Muscle of leg (tissue), 11 donors: ENCODE measurements around the gene ACSL6. TPM values are rescaled to one million over a fixed set of nuclear protein-coding genes. Genes with fewer than 3 reads are reported as not detected.

ENCODE experiments used
- DNase-seq: peaks from one replicate; pipeline ENCODE4 v3.0.0; 2013
- H3K27ac ChIP-seq: one replicate; pipeline ENCODE4 v1.5.1; 2013; ENCODE audit warnings: mild to moderate bottlenecking, low read length, control low read depth
- H3K27me3 ChIP-seq: one replicate; pipeline ENCODE4 v1.6.1; 2013; ENCODE audit warnings: low read length; ENCODE audit not compliant: control insufficient read depth, insufficient read depth
- H3K36me3 ChIP-seq: one replicate; pipeline ENCODE4 v1.6.1; 2013; ENCODE audit warnings: low read length; ENCODE audit not compliant: control insufficient read depth, insufficient read depth
- H3K4me1 ChIP-seq: one replicate; pipeline ENCODE4 v1.6.1; 2013; ENCODE audit warnings: low read length; ENCODE audit not compliant: control insufficient read depth, insufficient read depth
- H3K4me3 ChIP-seq: one replicate; pipeline ENCODE4 v1.5.1; 2013; ENCODE audit warnings: low read length, control low read depth
- H3K9me3 ChIP-seq: replicated peaks from 2 replicates; pipeline ENCODE4 v1.6.1; 2013; ENCODE audit warnings: low read depth, low read length; ENCODE audit not compliant: control insufficient read depth
- WGBS: methylation state at CpG from one replicate; pipeline ENCODE4 v1.1.5; 2013; ENCODE audit warnings: missing lambda C conversion rate; ENCODE audit not compliant: insufficient coverage; 5-methylcytosine and 5-hydroxymethylcytosine counted together
- polyA plus RNA-seq, 8 donors: library from polyadenylated mRNA; unstranded; fragments of 120-200 nt; gene quantifications; one replicate each; pipeline versions ENCODE4 v1.2.1 to v1.2.3, GENCODE V29; 2013; ENCODE audit warnings: inconsistent platforms in 1 of 8, low replicate concordance in 1 of 8; ENCODE audit not compliant: insufficient read length in 8 of 8, insufficient read depth in 1 of 8
- total RNA-seq: library from RNA; stranded (reverse); fragments of 120-200 nt; gene quantifications from one replicate; pipeline ENCODE4 v1.2.4, GENCODE V29; 2013

ACSL6 gene
- total and polyA plus RNA-seq, 9 donors = 0.25 to 1.1 (median 0.62) TPM

DNA sequence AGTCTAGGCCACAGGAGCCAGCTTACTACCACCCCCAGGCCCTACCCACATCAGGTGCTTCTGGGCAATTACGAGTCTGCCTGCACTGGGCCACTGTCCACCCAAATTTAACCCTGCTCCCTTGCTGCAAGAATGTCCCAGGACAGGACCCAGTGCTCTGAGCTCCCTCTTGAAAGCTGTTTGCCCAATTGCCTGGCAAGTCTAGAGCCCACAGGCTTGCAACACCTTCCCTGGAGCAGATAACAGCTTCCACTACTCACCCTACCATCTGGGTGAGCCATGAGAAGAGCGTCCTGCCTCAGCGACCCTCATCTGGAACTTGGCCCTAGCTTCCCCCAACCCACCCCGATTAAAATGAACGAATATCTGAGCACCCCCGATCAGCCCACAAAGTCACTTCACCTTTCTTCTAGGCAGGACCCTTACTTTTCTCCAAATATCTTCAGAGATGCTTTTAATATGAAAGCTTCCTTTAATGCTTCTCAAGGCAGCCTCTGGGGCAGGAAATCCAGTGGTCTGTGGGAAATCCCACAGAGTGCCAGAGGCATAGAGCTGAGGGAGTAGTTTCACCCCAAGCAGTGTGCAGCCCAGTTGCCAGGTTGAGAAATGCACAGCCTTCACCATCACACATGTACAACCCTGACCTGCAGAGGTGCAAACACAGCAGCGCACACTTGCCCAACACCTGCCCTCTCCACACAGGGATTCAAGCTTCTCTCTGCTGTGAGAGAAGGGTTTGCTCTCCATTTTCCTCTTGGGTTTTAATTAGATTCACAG, 10.6 kb downstream of the ACSL6 start:
- Histone ChIP-seq H3K4me3 (no peak overlapping the region), H3K9me3 (no peaks in the 10 kb centered on the region), H3K27ac (no peak overlapping the region), H3K36me3 (no peaks in the 10 kb centered on the region), H3K27me3 (peaks cover 4% of the 10 kb centered on the region), H3K4me1 (peaks cover 6% of the 10 kb centered on the region)
- 59% methylated on average over 6 of the region's 7 CpGs for whole genome bisulfite sequencing
- DNase-seq = no peak

DNA sequence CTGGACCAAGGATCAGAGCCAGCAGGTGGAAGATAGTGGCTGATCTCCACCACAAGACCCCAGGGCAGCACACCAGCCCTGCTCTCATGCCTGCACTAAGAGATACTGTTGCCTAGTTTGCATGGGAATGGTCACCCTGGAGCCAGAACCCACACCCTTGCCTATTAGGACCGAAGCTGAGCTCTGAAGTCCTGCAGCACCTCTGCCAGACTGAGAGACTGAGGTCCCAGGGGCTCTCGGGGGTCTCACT, 11.3 kb downstream of the ACSL6 start:
- peaks cover 4% of the 10 kb centered on the region for H3K27me3 ChIP-seq
- H3K4me1 ChIP-seq = peaks cover 6% of the 10 kb centered on the region
- no peak overlapping the region for H3K27ac ChIP-seq
- WGBS = no CpG with 5 or more reads among the region's 2 CpGs
- H3K36me3 ChIP-seq = no peaks in the 10 kb centered on the region
- no peak for DNase-seq
- H3K9me3 ChIP-seq = no peaks in the 10 kb centered on the region
- H3K4me3 ChIP-seq = no peak overlapping the region

DNA sequence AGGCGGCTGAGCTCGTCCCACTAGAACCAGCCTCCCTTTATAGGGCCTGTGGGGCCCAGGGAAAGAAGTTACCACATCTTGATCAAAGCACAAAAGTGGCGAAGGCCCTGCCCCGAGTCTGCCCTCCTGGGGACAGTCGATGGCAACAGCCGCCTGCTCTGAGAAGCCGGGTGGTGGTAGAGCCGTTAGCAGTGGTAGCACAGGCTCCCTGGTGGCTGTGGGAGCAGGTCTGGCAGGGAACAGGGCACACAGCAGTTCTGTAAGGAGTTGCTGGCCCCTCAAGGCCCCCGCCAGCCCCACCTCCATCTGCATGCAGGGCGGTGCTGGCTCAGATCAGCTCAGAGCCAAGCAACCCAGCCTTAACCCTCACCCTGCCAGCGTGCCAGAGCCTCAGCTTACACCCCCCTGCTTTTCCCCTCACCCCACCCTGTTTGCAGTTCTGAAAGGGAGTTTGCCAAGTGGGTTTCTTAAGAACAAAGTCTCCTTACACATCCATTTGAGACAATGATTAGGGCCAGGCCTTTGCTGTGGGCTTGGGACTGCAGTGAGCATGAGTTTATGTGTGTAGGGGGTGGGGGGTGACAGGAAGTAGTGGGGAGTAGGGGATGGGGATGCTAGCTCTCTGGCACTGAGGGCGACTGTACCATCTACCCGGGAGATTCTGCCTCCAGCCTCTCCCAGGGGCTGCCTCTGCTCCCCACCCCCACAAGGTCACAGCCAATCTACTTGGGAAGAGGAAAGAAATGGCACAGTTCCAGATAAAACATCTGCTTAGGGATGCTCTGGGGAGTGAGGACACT, 11.8 kb downstream of the ACSL6 start:
- no peak overlapping the region for H3K4me3 ChIP-seq
- no peak overlapping the region for H3K27ac ChIP-seq
- 28% methylated on average over 10 of the region's 13 CpGs for WGBS
- peaks cover 4% of the 10 kb centered on the region for H3K27me3 ChIP-seq
- no peak for DNase-seq
- no peaks in the 10 kb centered on the region for H3K9me3 ChIP-seq
- H3K36me3 ChIP-seq = no peaks in the 10 kb centered on the region
- H3K4me1 ChIP-seq = peaks cover 6% of the 10 kb centered on the region

DNA sequence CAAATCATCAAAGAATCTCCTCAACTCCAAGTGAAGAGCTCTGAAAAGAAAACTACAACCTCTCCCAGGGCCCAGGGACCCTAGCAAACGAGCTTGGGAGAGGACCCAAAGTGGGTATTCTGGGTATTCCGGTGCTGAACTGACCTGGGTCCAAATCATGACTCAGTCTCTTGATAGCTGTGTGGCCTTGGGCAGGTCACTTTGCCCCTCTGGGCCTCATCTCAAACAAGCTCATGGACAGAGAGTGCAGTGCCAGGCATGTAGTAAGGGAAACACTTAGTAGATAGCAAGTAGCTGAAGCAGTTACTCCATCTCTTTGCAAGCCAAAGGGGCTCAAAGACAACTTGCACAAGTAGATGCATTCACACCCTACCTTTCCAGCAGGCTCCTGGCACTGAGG, 12.4 kb downstream of the ACSL6 start:
- DNase-seq = no peak
- no peaks in the 10 kb centered on the region for H3K9me3 ChIP-seq
- no peak overlapping the region for H3K4me3 ChIP-seq
- peaks cover 6% of the 10 kb centered on the region for H3K4me1 ChIP-seq
- H3K27me3 ChIP-seq = peaks cover 4% of the 10 kb centered on the region
- no peak overlapping the region for H3K27ac ChIP-seq
- no peaks in the 10 kb centered on the region for H3K36me3 ChIP-seq
- 90% methylated on average over 2 of the region's 2 CpGs for WGBS

DNA sequence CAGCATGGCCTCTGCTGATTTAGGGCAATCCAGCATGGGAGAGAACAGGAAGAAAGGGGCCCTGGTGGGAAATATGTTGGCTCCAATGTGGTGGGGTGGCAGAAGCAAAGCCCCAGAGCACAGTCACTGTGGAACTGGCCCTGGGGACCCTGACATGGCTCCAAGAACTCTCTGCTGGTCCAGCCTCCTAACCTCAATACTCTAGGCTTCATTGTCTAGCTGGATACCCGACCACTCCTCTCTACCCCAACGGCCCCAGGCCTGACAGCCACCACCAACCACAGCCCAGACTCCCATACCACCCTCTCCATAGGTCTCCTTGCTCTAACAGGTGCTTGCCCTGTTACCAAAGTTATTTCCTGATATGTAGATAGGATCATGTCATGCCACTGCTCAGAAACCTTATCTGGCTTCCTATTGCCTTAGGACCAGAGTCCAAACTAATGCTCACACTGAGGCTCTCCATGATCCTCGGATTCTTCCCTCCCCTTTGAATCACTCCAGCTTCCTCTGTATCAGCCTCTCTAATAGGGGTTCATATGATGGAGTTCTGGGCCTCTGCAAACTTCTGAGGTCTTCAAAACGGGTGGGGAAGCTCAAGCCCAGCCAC, 12.9 kb downstream of the ACSL6 start:
- Histone ChIP-seq H3K27ac (no peak overlapping the region), H3K36me3 (no peaks in the 10 kb centered on the region), H3K4me3 (no peak overlapping the region), H3K9me3 (no peaks in the 10 kb centered on the region), H3K27me3 (peaks cover 4% of the 10 kb centered on the region), H3K4me1 (peaks cover 6% of the 10 kb centered on the region)
- DNase-seq = no peak
- WGBS = no CpG with 5 or more reads among the region's 4 CpGs

DNA sequence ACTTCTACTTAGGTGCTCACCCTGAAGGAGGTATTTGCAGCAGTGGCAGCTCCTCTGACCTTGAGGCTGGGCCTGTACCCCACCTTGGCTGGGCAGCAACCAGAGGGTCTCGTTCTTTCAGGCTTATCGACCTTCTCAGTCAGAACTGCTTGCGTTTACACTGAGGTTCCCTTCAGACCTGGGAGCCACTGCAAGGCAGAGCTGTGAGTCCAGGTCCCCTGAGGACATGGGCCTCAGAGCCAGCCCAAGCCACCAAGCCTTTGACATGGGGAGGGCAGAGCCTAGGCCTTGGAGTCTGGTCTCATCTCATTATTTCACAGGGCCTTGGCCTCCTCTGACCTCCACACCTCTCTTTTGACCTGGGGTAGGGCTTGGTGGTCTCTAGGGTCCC, 13.7 kb downstream of the ACSL6 start:
- H3K27ac ChIP-seq = no peak overlapping the region
- peaks cover 3% of the 10 kb centered on the region for H3K27me3 ChIP-seq
- no peaks in the 10 kb centered on the region for H3K36me3 ChIP-seq
- no peak for DNase-seq
- no peaks in the 10 kb centered on the region for H3K9me3 ChIP-seq
- WGBS = 93% methylated on average over 3 of the region's 3 CpGs
- H3K4me1 ChIP-seq = peaks cover 6% of the 10 kb centered on the region
- no peak overlapping the region for H3K4me3 ChIP-seq

DNA sequence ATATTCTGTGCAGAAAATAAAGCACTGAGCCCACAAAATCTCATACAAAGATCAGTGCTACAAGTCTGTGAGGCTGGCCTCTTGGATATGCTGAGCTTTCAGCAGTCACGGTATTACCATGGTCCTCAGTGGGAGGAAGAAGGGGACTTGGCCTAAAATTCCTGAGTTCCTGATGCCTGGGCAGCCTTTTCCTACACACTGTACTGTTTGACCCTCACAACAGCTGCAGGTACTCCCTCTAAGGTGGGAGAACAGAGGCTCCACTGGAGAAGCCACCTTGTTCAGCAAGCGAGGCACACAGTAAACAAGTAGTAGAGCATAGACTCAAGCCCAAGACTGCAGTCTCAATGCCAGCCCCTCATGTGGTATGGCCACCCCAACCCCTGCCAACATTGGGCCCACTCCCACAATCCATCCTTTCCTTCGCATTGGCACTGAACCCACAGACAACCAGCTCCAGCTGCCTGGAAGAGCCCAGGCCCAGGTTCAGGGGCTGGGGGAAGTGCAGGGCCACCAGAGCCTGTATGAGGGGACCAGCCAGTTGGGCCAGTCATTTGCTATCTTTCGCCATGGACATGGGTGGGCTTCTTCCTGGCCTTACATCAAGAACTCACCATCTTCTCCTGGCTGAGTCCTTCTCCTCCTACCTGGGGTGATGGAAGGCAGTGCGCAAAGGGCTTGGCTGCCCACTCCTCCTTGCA, 14.3 kb downstream of the ACSL6 start:
- WGBS = 85% methylated on average over 3 of the region's 5 CpGs
- Histone ChIP-seq H3K4me3 (no peak overlapping the region), H3K27ac (no peak overlapping the region), H3K9me3 (no peaks in the 10 kb centered on the region), H3K36me3 (no peaks in the 10 kb centered on the region), H3K27me3 (no peaks in the 10 kb centered on the region), H3K4me1 (peaks cover 6% of the 10 kb centered on the region)
- no peak for DNase-seq

DNA sequence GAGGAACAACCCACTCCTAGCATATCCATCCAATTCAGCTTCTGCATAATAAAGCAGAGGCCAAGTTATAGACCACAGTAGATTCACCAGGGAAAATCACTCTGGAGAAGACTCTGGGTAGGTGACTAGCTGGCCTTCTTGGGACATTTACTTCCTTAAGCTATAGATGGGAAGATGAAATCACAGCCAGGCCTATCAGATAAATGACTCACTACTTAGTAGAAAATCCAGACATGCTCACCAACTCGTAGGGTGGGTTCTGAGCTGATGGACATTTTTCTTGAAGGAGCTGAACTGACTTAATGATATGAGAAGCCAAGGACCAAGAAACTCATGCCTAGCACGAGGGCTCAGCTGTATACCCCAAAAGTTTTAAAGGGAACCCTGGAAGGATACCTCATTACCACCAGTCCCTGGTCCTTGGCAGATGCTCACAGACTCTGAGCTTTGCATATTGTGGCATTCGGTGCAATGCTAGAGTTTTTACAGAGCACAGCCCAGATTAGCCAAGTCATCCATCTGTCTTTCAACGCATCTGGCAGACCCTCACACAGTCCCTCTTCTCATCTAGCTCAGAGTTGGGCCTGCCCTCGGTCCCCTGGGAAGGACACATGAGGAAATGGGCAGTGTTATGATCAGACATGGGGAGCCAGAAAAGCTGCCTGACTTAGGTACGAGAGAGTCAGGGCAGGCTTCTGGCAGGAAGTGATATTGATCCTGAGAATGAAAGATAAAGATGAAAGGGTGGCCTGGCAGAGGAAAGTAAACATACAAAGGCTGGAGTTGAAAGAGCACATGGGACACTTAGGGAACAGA, 15.0 kb downstream of the ACSL6 start:
- Histone ChIP-seq H3K36me3 (no peaks in the 10 kb centered on the region), H3K27ac (no peak overlapping the region), H3K4me1 (peaks cover 6% of the 10 kb centered on the region), H3K4me3 (no peak overlapping the region), H3K27me3 (no peaks in the 10 kb centered on the region), H3K9me3 (no peaks in the 10 kb centered on the region)
- 45% methylated on average over 3 of the region's 6 CpGs for WGBS
- DNase-seq = no peak

DNA sequence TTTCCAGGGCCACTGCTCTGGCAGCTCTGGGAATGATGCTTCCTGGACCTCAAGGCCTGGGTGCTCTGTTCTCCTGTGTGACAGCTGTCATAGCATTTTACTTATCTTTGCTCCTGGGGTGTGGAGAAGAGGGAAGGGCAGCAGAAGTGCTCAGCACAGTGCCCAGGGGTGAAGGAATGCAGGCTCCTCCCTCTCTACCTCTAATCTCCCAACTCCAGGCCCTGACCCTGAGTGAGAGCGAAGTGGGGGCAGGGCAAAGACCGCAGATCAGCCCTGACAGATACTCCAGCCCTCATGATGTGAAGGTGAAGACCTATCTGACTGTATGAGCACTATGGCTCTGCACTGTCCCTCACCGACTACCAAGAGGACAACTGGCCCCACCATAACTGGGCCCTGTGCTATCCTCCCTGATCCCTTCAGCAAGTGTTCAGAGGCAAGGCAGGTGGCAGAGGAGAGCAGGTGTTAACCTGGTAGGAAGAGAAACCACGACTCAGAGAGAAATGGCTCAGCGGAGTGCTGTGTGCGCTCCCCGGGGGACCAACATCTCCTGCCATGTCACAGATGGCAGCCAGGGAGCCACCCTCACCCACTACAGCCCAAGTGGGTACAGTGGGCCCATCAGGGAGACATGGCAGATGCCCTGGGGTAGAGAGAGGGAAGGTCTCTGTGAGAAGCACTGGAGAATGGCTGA, 16.8 kb downstream of the ACSL6 start:
- peaks cover 6% of the 10 kb centered on the region for H3K4me1 ChIP-seq
- DNase-seq = no peak
- no CpG with 5 or more reads among the region's 7 CpGs for WGBS
- no peak overlapping the region for H3K4me3 ChIP-seq
- no peaks in the 10 kb centered on the region for H3K27me3 ChIP-seq
- H3K36me3 ChIP-seq = no peaks in the 10 kb centered on the region
- no peak overlapping the region for H3K27ac ChIP-seq
- no peaks in the 10 kb centered on the region for H3K9me3 ChIP-seq
